ENCODE measurements around the gene PAX3.

PAX3 gene

GRCh38 chr2:222310747-222311318 lies 12.0 kb upstream of the PAX3 start:
- DNase-seq (ENCODE audit: low read depth): no peak

GRCh38 chr2:222309766-222310165 lies 11.0 kb upstream of the PAX3 start:
- no peak for DNase-seq (ENCODE audit: low read depth)

- no peak for DNase-seq (ENCODE audit: low read depth)
Measured at GRCh38 chr2:222309361-222309760, 10.6 kb upstream of the PAX3 start.

GRCh38 chr2:222307978-222308730 lies 9.4 kb upstream of the PAX3 start:
- DNase-seq (ENCODE audit: low read depth): no peak

DNA sequence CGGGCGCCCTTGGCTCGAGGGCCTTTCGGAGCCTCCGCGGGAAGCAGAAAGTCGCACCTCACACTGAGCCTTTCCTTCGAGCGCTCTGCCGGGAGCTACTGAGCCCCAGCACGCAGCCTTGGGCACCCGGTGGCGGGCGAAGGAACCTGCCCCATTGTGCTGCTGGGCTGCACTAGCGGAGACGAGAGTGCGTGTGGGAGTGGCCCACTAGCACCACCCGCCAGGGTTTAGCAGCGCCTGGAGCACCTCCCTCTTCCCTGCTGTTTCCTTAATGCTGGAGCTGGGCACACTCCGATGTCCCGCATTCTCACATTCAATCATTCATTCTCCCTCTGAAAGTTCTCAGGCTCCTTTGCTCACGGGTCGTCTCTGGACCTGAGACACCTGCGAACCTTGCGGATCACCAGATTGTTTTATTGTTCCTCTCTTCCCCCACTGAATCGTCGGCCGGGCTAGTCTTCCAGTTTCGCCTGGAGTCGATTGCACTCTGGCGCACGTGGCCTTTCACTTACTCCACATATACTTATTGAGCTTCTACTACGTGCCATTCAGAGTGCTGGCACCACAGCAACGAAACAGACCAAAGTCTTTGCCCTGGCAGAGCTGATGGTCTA lies 8.5 kb upstream of the PAX3 start:
- no peak for DNase-seq (ENCODE audit: low read depth)

- no peak for DNase-seq (ENCODE audit: low read depth)
Measured at GRCh38 chr2:222306393-222307142, 7.8 kb upstream of the PAX3 start.

GRCh38 chr2:222305516-222306392 lies 7.0 kb upstream of the PAX3 start:
- DNase-seq (ENCODE audit: low read depth): no peak

DNA sequence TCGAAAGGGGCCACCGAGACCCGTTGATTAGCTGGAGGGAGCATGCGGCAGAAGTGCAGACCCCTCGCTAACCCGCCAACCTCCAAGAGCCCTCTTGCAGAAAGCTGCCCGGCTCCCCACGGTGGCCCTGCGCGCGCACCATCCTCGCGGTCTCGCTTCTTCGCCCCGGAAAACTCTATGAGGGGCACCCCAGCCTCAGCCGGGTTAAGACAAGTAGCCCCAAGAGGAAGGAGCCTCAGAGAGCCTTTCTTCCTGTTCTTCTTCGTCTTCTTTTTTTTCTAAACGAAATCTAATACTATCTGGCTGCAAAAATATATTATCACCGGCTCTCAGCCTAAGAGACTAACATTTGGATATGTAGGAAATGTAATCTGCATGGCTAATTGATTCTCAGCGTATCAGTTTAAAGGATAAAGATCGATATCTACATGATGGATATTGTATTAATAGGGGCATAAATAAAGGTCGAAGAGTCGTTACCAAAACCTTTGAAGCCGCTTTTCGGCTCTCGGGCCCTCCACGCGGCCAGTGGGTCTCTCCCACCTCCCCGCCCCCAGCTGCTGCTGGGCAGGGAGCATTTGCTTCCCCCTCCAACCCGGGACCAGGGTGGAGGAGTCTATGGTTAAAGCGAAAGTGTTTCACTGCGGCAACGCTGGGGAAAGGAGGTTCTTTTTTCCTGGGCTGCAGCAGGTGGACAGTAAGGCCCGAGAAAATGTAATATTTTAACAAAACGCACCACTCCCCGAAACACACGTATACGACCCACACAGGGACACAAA lies 6.1 kb upstream of the PAX3 start:
- DNase-seq (ENCODE audit: low read depth): no peak

DNA sequence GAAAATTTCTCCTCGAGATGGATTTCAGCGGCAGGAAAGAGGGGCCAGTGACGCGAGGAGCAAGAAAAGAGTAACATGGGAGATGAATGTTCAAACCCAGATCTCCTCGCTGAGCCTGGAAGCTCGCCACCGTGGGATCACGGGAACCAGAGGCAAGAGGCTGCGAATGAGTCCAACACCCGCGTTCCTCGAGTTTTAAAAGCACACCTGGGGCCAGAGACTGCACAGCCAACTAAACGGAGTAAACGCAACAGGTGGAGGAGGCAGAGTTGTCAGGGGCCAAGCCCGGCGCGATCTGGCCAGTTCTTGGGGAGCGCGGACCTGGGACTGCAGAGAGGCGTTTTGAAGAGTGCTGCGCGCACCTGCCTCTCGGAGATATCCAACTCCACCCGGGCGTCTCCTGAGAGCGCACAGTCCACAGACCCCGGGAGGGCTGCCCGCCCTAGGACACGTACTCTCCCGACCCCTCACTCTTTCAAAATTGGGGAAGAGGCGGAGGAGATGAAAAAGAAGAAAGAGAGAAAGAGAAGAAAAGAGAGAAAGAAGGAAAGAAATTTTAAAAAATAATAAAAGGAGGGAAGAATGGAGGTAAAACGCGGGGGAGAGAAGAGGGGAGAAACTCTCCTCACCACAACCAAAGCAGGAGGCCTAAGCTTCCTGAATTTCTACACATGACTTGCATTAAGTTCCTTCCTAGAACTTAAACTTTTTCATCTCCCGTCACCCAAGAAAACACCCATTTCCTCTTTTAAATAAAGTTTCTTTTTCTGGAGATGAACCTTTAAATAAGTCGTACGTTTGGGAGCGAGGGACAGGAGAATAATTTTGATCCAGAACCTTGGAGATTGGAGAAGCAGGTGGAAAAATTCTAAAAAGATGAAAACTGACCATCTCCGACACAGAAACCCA lies 5.3 kb upstream of the PAX3 start:
- DNase-seq (ENCODE audit: low read depth): no peak

DNA sequence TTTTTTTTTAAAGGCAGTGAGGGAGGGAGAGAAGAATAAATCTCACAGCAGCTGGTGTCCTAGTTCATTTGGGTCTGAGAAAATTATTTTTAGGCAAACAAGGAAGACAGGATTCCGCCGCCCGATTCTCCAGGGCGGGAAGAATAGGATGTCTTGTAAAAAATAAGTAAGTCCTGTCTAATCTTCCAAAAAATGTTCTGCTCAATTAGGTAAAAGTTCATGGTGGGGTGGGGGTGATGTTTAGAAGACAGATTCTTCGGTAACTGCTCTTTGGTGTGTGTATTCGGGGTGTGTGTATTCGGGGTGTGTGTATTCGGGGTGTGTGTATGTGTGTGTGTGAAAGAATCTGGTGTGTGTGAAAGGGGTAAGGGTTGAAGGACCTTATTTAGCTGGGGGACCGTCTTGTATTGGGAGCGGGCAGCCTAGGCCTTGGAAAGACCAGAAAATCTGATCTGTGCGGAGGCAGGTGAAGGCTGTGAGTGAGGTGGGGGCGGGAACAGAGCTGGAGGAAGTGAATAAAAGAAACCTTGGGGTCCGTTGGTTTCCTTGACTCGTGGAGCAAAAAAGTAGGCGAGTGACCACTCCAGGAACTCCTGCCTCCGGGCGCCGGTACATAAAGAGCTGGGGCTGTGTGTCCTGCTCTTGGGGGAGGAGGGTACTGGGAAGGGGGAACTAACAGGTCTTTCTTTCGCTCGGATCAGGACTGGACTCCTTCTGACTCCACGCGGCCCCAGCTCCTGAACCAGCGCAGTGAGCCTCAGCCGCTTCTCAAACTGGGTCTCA lies 4.4 kb upstream of the PAX3 start:
- DNase-seq (ENCODE audit: low read depth): no peak

DNA sequence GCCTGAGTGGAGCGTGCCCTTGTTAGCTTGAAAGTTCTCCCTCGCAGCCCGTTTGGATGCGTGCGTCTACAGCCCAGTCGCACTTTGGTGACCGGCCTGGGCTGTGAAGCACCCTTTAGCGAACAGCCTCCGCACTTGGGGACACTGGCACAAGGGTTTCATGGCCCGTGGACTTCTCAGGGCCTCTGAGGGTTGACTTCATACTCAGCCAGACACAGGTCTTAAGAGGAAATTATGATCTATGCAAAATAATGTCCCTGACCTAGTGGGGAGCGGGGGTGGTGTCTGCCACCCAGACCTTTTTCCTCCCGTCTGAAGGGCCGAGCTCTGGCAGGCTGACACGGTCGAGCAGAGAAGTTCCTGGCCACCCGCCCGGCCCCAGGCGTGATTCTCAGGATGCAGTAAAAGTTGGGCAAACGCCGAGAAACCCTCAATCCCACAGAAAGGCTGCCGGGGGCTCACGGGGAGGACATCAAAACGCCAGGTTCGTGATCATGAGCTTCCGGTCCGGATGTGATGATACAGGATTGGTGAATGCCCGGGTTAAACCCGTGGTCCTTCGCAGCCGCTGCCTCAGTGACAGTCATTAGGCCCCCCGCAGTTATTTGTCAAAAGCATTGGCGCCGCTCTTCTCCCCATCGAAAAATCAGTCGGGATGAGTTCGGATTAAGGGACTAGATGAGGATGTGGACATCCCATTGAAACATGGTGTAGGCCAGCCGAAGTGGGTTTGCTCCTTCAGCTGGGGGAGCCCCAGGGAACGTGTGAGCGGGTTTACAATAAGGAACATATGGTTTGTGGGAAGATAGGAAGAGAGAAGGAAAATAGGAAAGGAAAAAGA lies 3.6 kb upstream of the PAX3 start:
- DNase-seq (ENCODE audit: low read depth): no peak

- no peak for DNase-seq (ENCODE audit: low read depth)
Measured at GRCh38 chr2:222301796-222302118, 3.0 kb upstream of the PAX3 start.

DNA sequence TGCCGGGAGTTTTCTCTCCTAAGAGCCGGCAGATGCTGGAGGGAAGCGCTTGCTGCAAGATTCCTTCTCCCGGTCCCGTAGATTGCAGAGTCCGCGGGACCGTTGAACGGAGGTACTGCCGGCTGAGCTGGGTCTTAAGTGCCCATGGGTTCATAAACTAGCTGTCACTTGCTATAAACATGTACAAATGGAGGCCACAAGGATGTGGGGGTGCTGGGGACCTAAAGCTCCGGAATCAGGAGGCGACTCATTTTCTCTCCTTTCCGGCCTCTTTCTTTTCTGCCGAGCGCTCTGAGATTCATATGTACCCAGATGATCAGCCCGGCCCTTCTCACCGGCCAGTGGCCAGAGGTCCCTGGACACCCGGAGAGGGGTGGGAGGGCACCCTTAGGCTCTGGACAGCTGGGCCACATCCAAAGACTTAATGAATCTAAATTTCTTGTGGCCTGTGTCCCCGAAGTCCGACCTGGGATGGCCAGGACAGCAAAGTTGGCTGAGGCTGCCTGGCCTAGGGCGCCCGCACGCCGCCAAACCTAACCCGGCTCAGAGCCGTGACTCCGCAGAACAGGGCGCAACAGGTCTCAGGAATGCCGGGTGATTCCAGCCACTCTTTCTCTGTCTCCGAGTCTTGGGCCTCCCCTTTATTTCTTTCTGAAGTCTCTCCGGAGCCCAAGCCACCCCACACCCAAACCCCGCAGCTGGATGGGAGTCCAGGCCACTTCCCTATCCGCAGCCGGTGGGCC lies 2.4 kb upstream of the PAX3 start:
- DNase-seq (ENCODE audit: low read depth): no peak

GRCh38 chr2:222300726-222301052 lies 1.9 kb upstream of the PAX3 start:
- DNase-seq (ENCODE audit: low read depth): no peak

DNA sequence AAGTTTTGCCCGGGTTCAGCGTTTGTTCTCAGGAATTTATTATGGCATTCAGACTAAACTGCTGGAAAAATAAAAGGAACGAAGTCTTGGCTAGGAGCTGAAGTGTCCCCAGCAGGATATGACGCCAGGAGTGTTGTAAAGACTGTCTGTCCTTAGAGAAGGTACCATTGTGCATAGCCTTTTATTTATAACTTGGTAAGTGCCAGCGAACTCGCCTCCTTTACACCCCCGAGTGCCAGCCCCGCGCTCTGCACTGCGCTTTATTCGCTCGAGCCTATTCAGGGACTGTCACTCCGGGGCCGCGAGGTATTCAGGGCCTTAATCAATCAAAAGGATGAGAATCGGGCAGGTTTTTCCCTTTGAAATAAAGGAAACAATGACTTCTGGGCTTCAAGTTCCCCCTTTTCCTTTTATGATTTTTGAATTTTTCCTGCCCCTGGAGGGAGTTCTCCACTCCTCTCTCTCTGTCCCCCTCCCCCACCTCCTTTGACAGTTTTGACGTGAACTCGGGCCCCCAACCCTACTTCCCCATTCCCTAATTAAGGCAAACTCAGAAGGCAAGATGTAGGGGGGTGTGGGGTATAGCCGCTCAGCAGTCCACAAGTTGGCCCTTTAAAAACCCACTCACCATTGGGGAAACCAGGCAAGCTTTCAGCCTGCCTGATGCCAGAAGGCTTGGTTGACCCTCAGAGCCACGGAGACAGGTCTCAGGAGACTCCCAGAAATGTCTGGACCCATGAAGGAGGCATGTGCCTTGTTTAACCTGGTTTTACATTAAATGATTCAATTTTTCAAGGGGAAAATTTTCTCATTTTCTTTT lies 1.3 kb upstream of the PAX3 start:
- no peak for DNase-seq (ENCODE audit: low read depth)

- no peak for DNase-seq (ENCODE audit: low read depth)
Measured at GRCh38 chr2:222298001-222298310, 842 bp downstream of the PAX3 start.

DNA sequence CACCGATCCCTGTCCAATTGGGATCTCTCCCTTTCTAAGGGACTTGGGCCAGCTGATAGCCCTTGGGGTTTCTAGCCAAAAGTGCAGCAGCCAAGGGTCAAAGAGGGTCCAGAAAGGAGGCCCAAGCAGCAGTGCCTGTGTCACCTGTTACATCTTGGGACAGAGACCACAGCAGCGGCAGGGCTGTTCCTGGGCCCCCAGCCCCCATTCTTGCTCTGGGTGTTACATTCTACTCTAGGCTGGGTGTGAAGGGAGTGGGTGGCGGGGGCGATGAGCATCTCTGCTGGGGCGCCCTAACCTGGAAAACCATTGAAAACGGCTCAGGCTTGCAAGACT lies 1.2 kb downstream of the PAX3 start:
- no peak for DNase-seq (ENCODE audit: low read depth)
